HL-60 (cell line): Measurements from ENCODE around the gene CEBPB.

Experiments
- GABPA ChIP-seq: IDR thresholded peaks from 2 replicates; pipeline ENCODE4 v1.6.1; 2012; ENCODE audit warnings: low read depth
- POLR2AphosphoS5 ChIP-seq: IDR thresholded peaks from 2 replicates; pipeline ENCODE4 v1.6.1; 2012; ENCODE audit warnings: low read depth
- TF ChIP-seq, protein P1 (sequence below): IDR thresholded peaks from one replicate; pipeline ENCODE4 v1.5.1; 2011; ENCODE audit warnings: low read length, control low read depth, inconsistent platforms; ENCODE audit not compliant: insufficient read depth
- TF ChIP-seq, protein P2 (sequence below): IDR thresholded peaks from 2 replicates; pipeline ENCODE4 v1.6.1; 2012; ENCODE audit warnings: low read depth; ENCODE audit not compliant: insufficient replicate concordance

DNA sequence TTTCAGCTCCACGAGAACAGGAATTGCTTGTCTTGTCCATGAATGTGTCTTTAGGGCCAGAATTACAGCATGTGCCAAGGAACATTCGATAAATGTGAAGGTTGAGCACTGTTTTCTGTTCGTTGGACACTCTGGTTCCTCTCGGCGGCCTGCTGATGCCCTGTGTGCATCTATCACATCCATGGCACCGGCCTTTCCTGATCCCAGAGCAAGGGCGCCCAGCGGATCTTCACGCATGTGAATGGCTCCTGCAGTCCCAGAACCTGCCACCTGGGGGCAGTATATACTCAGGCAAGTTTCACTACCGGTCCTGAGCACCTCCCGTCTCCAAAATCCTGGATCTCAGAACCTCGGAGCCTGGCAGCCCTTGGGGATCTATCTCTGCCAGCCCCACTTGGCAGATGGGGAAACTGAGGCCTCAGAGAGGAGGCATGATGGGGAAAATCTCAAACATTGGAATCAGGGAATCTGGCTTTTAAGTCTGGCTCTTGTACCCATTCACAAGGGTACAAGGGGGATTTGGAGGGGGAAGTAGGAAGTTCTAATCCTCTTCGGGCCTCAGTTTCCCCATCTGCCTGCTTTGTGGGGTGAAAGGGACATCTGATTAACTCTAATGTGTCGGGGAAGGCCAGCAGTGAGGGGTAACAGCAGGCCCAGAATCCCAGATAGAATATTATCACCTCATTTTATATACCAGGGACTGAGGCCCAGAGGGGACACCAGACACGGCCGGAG, 4.3 kb upstream of the CEBPB start:
- TF ChIP-seq, protein P1, sequence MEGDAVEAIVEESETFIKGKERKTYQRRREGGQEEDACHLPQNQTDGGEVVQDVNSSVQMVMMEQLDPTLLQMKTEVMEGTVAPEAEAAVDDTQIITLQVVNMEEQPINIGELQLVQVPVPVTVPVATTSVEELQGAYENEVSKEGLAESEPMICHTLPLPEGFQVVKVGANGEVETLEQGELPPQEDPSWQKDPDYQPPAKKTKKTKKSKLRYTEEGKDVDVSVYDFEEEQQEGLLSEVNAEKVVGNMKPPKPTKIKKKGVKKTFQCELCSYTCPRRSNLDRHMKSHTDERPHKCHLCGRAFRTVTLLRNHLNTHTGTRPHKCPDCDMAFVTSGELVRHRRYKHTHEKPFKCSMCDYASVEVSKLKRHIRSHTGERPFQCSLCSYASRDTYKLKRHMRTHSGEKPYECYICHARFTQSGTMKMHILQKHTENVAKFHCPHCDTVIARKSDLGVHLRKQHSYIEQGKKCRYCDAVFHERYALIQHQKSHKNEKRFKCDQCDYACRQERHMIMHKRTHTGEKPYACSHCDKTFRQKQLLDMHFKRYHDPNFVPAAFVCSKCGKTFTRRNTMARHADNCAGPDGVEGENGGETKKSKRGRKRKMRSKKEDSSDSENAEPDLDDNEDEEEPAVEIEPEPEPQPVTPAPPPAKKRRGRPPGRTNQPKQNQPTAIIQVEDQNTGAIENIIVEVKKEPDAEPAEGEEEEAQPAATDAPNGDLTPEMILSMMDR: peak; percentile 96
- TF ChIP-seq, protein P2, sequence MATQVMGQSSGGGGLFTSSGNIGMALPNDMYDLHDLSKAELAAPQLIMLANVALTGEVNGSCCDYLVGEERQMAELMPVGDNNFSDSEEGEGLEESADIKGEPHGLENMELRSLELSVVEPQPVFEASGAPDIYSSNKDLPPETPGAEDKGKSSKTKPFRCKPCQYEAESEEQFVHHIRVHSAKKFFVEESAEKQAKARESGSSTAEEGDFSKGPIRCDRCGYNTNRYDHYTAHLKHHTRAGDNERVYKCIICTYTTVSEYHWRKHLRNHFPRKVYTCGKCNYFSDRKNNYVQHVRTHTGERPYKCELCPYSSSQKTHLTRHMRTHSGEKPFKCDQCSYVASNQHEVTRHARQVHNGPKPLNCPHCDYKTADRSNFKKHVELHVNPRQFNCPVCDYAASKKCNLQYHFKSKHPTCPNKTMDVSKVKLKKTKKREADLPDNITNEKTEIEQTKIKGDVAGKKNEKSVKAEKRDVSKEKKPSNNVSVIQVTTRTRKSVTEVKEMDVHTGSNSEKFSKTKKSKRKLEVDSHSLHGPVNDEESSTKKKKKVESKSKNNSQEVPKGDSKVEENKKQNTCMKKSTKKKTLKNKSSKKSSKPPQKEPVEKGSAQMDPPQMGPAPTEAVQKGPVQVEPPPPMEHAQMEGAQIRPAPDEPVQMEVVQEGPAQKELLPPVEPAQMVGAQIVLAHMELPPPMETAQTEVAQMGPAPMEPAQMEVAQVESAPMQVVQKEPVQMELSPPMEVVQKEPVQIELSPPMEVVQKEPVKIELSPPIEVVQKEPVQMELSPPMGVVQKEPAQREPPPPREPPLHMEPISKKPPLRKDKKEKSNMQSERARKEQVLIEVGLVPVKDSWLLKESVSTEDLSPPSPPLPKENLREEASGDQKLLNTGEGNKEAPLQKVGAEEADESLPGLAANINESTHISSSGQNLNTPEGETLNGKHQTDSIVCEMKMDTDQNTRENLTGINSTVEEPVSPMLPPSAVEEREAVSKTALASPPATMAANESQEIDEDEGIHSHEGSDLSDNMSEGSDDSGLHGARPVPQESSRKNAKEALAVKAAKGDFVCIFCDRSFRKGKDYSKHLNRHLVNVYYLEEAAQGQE: no peak
- no peak for TF ChIP-seq POLR2AphosphoS5
- no peak for TF ChIP-seq GABPA
